Measurements from ENCODE around the gene CETN3.
"Not testable (repeated sequence)": the region's sequence is repeated elsewhere in the genome, so short reads cannot be mapped to it uniquely, and the experiment has no call there.

The CETN3 gene

DNA sequence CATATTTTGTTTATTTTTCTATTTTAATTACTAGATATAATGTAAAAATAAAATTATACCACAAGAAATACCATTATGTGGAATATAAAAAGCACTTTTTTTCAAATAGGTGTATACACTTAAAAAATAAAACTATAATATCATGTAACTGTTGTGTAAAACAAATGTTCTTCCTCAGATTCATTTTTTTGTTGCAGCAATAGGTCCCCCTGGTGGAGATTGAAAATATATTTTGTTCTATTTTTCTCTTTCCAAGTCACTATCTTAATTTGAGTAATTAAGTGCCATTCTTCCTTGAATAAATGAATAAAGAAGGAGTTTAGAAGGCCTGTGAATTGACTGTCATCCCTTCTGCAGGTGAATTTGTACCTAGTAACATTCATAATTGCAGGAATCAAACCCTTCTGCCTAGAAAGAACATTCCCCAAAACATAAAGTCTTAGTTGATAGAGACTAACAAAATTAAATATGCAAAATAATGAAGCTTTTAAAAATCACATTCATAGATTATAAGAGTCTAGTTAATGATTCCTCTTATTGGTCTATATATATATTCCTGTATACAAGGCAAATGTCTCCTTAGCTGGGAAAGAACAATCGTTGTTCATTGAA lies 23.4 kb downstream of the CETN3 start:
- DNase-seq (ENCODE audit: low read depth in 2 of 2): peak; percentile 36 to 50
- no peak overlapping the region for H3K4me3 ChIP-seq (replicated peaks in 1 of 2; ENCODE audit: low read depth in 2 of 2, low read length in 2 of 2)
- TF ChIP-seq CTCF (IDR thresholded peaks at IDR 0.05; ENCODE audit: low read depth, low read length): peak; percentile 46

DNA sequence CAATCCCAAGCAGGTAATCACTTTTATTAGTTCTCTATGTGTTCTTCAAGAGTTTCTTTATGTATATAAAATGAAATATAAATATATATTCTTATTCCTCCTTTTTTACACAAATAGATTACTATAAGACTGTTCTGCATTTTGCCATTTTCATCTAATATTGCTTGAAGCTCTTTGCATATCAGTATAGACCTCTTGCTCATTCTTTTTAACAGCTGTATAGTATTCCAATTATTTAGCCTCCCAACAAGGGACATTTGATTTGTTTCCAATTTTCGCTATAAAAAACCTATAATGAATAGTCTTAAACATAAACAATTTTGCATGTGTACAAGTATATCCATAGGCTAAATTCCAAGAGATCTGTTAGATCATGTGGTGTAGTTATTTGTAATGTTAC lies 25.2 kb downstream of the CETN3 start:
- no peak for TF ChIP-seq CTCF (IDR thresholded peaks at IDR 0.05; ENCODE audit: low read depth, low read length)
- no peak overlapping the region for H3K4me3 ChIP-seq (replicated peaks in 1 of 2; ENCODE audit: low read depth in 2 of 2, low read length in 2 of 2)
- DNase-seq (ENCODE audit: low read depth in 2 of 2): no peak

DNA sequence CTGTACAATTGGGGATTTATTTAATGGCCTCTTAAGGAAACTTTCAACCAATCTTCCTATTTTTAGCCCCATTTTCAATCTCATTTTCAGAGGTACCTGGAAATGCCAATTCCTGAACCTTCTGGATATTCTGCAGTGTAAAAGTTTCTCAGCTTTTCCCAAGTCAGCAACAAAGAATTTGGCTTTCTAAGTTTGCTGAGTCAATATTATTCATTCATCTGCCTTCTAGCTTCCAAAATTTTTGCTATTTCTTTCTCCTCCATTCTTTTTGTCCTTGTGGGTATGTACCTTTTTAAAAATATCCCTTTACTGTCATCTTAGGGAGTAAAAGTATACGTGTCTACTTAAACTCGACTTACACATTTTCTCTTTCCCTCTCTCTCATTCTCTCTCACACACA lies 25.7 kb downstream of the CETN3 start:
- DNase-seq (ENCODE audit: low read depth in 2 of 2): no peak
- TF ChIP-seq CTCF (IDR thresholded peaks at IDR 0.05; ENCODE audit: low read depth, low read length): no peak
- no peak overlapping the region for H3K4me3 ChIP-seq (replicated peaks in 1 of 2; ENCODE audit: low read depth in 2 of 2, low read length in 2 of 2)

- DNase-seq (ENCODE audit: low read depth in 2 of 2): no peak
- H3K4me3 ChIP-seq (replicated peaks in 1 of 2; ENCODE audit: low read depth in 2 of 2, low read length in 2 of 2): no peak overlapping the region
- no peak for TF ChIP-seq CTCF (IDR thresholded peaks at IDR 0.05; ENCODE audit: low read depth, low read length)
Measured at GRCh38 chr5:90381213-90381929, 28.2 kb downstream of the CETN3 start.

- H3K4me3 ChIP-seq (replicated peaks in 1 of 2; ENCODE audit: low read depth in 2 of 2, low read length in 2 of 2): no peak overlapping the region
- no peak for TF ChIP-seq CTCF (IDR thresholded peaks at IDR 0.05; ENCODE audit: low read depth, low read length)
- DNase-seq (ENCODE audit: low read depth in 2 of 2): no peak
Measured at GRCh38 chr5:90379652-90380051, 29.9 kb downstream of the CETN3 start.

DNA sequence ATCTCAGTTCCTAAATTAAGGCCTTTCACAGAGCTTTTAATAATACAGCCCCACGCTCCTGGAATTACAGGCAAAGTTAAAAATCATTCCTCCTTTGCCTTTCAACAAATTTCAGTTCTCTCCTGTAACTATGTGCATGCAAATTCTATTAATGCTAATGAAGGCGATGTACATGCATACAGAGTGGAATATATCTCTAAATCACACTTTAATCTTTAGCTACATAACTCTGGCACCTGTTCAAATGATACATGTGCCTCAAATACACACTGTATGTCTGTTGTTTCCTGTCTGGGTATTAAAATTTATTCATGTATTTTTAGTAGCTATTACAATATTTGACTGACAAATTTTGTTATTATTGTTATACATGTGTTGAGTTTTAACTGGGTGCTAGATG lies 30.8 kb downstream of the CETN3 start:
- DNase-seq (ENCODE audit: low read depth in 2 of 2): no peak

DNA sequence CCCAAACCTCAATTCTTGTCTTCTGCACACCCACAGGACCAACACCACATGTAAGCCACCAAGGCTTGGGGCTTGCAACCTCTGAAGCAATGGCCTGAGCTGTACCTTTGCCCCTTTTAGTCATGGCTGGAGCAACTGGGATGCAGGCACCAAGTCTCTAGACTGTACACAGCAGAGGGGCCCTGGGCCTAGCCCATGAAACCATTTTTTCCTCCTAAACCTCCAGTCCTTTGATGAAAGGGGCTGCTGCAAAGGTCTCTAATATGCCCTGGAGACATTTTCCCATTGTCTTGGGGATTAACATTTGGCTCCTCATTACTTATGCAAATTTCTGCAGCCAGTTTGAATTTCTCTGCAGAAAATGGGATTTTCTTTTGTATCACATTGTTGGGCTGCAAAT lies 38.3 kb downstream of the CETN3 start:
- not testable (repeated sequence) for DNase-seq (ENCODE audit: low read depth in 2 of 2); H3K4me3 ChIP-seq (replicated peaks in 1 of 2; ENCODE audit: low read depth in 2 of 2, low read length in 2 of 2)

More for the DNA sequence above, 30.8 kb downstream of the CETN3 start:
- H3K4me3 ChIP-seq (replicated peaks in 1 of 2; ENCODE audit: low read depth in 2 of 2, low read length in 2 of 2): no peak overlapping the region
- TF ChIP-seq CTCF (IDR thresholded peaks at IDR 0.05; ENCODE audit: low read depth, low read length): no peak
